ENCODE data around the gene CAMTA1. TPM values are rescaled to one million over a fixed set of nuclear protein-coding genes. Genes with fewer than 3 reads are reported as not detected.

The CAMTA1 gene
- total RNA-seq, 2 experiments from 2014 or later: 43.3 to 46.0 TPM

DNA sequence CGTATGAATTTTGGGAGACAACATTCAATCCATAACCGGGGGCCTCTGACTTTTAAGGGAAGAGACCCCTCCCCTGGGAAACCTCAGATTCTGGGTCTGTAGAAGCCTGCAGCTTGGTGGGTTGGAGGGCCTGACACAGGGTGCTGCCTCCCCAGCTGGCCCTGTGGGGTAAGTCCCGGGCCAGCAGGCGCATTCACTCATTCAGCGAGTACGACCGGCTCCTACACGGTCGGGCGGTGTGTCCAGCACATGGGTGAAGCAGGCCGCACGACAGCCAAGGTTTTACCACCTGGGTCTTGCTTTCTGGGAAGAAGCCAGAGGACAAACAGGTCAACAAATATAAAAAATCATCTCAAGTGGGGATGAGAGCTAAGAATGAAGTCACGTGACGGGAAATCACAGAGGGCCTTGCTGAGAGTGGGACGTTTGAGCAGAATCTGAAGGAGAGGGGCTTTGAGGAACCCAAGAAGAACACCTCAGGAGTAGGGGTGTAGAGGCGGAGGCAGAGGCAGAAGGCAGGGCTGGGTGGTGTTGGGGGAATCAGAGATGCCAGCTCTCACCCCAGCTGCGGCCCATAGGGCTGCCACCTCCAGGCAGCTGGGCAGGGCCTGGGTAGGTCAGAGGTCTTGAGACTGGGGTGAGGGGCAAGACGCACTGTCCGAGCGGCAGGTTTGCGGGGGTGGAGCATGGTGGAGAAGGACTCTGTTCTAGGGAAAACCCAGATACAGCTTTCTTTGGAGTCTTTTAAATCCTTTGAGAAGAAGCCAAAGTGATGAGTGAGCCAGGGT is 652.5 kb downstream of the CAMTA1 start:
- Mint-ChIP-seq H3K9me3 (ENCODE audit: insufficient read depth) (no peaks in the 10 kb centered on the region), H3K4me1 (ENCODE audit: low read depth) (no peaks in the 10 kb centered on the region)
- CTCF ChIA-PET: no interaction called here

GRCh38 chr1:7438396-7438785 is 653.1 kb downstream of the CAMTA1 start:
- Mint-ChIP-seq H3K9me3 (ENCODE audit: insufficient read depth) (no peaks in the 10 kb centered on the region), H3K4me1 (ENCODE audit: low read depth) (no peaks in the 10 kb centered on the region), H3K36me3 (ENCODE audit: low read depth) (no peaks in the 10 kb centered on the region), H3K4me3 (no peak overlapping the region), H3K27ac (no peak overlapping the region), H3K27me3 (ENCODE audit: low read depth) (no peaks in the 10 kb centered on the region)
- ATAC-seq (no peak), DNase-seq (no peak)
- CTCF ChIA-PET: no interaction called here
- POLR2A ChIA-PET: no interaction called here

More for the DNA sequence above, 652.5 kb downstream of the CAMTA1 start:
- Mint-ChIP-seq H3K27ac (no peak overlapping the region), H3K27me3 (ENCODE audit: low read depth) (no peaks in the 10 kb centered on the region), H3K36me3 (ENCODE audit: low read depth) (no peaks in the 10 kb centered on the region), H3K4me3 (no peak overlapping the region)
- POLR2A ChIA-PET: no interaction called here
- ATAC-seq (no peak), DNase-seq (no peak)

- Mint-ChIP-seq H3K27me3 (ENCODE audit: low read depth) (no peaks in the 10 kb centered on the region), H3K4me3 (no peak overlapping the region), H3K27ac (no peak overlapping the region), H3K9me3 (ENCODE audit: insufficient read depth) (no peaks in the 10 kb centered on the region), H3K36me3 (ENCODE audit: low read depth) (no peaks in the 10 kb centered on the region), H3K4me1 (ENCODE audit: low read depth) (no peaks in the 10 kb centered on the region)
- no peak for DNase-seq
- POLR2A ChIA-PET: no interaction called here
- no peak for ATAC-seq
- CTCF ChIA-PET: no interaction called here
Measured at GRCh38 chr1:7438921-7439655, 653.8 kb downstream of the CAMTA1 start.

- no peaks in the 10 kb centered on the region for H3K4me1 Mint-ChIP-seq (ENCODE audit: low read depth)
- DNase-seq: no peak
- no peaks in the 10 kb centered on the region for H3K36me3 Mint-ChIP-seq (ENCODE audit: low read depth)
- ChIA-PET POLR2A (no interaction called here), CTCF (interaction anchor here (1.0 kb wide), 1 partner anchor 239 kb away, joined by 3 read pairs; no protein-coding TSS in a partner anchor)
- H3K27ac Mint-ChIP-seq: no peak overlapping the region
- no peaks in the 10 kb centered on the region for H3K9me3 Mint-ChIP-seq (ENCODE audit: insufficient read depth)
- no peak overlapping the region for H3K4me3 Mint-ChIP-seq
- no peaks in the 10 kb centered on the region for H3K27me3 Mint-ChIP-seq (ENCODE audit: low read depth)
- ATAC-seq: no peak
Measured at GRCh38 chr1:7440154-7440553, 654.9 kb downstream of the CAMTA1 start.

GRCh38 chr1:7441143-7441841 is 656.0 kb downstream of the CAMTA1 start:
- no peak for ATAC-seq
- no peak overlapping the region for H3K4me3 Mint-ChIP-seq
- CTCF ChIA-PET: interaction anchor here (1.0 kb wide), 1 partner anchor 238 kb away, joined by 3 read pairs; no protein-coding TSS in a partner anchor

DNA sequence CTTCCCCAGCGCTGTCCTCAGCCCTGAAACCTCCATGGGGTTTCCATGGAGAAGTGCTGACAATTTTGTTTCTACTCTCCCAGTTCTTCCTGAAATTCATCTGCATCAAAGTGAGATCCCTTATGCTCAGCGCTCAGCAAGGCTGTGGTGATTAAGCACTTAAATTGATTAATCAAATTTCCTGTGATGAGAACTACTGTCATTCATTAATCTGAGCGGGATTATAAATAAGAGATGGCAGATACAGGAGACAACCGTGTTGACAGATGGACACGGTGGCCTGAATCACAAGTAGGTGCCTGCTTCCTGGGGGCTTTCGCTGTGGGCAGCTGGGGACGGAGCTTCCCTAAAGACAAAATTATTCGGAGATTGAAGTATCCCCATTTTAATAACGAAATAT is 656.8 kb downstream of the CAMTA1 start:
- no peaks in the 10 kb centered on the region for H3K27me3 Mint-ChIP-seq (ENCODE audit: low read depth)
- H3K9me3 Mint-ChIP-seq (ENCODE audit: insufficient read depth): no peaks in the 10 kb centered on the region
- CTCF ChIA-PET: no interaction called here
- no peak overlapping the region for H3K27ac Mint-ChIP-seq
- no peak for ATAC-seq
- no peak overlapping the region for H3K4me3 Mint-ChIP-seq
- H3K36me3 Mint-ChIP-seq (ENCODE audit: low read depth): no peaks in the 10 kb centered on the region
- DNase-seq: no peak
- no peaks in the 10 kb centered on the region for H3K4me1 Mint-ChIP-seq (ENCODE audit: low read depth)
- POLR2A ChIA-PET: no interaction called here

More at GRCh38 chr1:7441143-7441841, 656.0 kb downstream of the CAMTA1 start:
- Mint-ChIP-seq H3K27me3 (ENCODE audit: low read depth) (no peaks in the 10 kb centered on the region), H3K27ac (no peak overlapping the region), H3K4me1 (ENCODE audit: low read depth) (no peaks in the 10 kb centered on the region), H3K36me3 (ENCODE audit: low read depth) (no peaks in the 10 kb centered on the region), H3K9me3 (ENCODE audit: insufficient read depth) (no peaks in the 10 kb centered on the region)
- DNase-seq: no peak
- POLR2A ChIA-PET: no interaction called here

DNA sequence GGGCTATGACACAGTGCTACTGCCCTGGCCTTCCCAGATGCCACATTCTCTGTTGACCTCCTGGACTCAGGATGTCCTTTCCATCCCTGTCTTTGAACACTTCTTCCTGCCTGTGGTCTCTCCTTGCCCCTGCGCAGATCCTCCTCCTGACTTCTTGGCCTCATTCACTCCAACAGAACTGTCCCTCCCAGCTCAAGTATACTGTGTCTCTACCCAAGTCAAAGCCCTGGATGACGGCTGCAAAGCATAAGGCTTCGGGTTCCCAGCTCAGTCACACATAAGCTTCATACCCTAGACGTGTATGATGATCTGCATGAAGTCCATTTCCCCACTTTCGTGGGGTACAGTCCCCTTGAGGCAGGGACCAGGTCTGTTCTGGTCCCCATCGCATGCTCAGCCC is 657.7 kb downstream of the CAMTA1 start:
- Mint-ChIP-seq H3K27ac (no peak overlapping the region), H3K9me3 (ENCODE audit: insufficient read depth) (no peaks in the 10 kb centered on the region), H3K4me3 (no peak overlapping the region), H3K27me3 (ENCODE audit: low read depth) (no peaks in the 10 kb centered on the region), H3K36me3 (ENCODE audit: low read depth) (no peaks in the 10 kb centered on the region), H3K4me1 (ENCODE audit: low read depth) (no peaks in the 10 kb centered on the region)
- CTCF ChIA-PET: no interaction called here
- POLR2A ChIA-PET: no interaction called here
- ATAC-seq: no peak
- DNase-seq: no peak

DNA sequence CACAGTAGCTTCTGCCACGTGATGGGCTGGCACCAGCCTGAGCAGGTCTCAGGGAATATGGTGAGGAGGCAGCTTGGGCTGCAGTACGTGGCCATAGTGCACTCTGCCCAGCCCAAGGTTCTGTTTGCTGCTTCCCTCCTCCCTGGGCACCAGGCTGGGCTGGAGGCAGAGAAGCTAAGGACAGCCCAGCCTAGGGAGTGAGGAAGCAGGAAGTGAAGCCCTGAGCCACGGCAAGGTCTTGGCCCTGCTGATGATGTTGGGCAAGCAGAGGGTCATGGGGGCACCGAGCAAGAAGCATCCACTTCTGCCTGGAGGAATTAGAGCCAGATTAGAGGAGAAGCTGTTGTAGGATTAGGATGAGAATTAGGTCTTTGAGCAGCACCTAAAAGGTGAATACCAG is 659.1 kb downstream of the CAMTA1 start:
- no peak overlapping the region for H3K4me3 Mint-ChIP-seq
- DNase-seq (no peak), ATAC-seq (no peak)
- POLR2A ChIA-PET: no interaction called here
- H3K36me3 Mint-ChIP-seq (ENCODE audit: low read depth): no peaks in the 10 kb centered on the region
- CTCF ChIA-PET: no interaction called here
- no peaks in the 10 kb centered on the region for H3K9me3 Mint-ChIP-seq (ENCODE audit: insufficient read depth)
- H3K27me3 Mint-ChIP-seq (ENCODE audit: low read depth): no peaks in the 10 kb centered on the region
- no peak overlapping the region for H3K27ac Mint-ChIP-seq
- H3K4me1 Mint-ChIP-seq (ENCODE audit: low read depth): no peaks in the 10 kb centered on the region

- no peak for ATAC-seq
- Mint-ChIP-seq H3K4me1 (ENCODE audit: low read depth) (no peaks in the 10 kb centered on the region), H3K27ac (no peak overlapping the region), H3K9me3 (ENCODE audit: insufficient read depth) (no peaks in the 10 kb centered on the region), H3K4me3 (no peak overlapping the region), H3K27me3 (ENCODE audit: low read depth) (no peaks in the 10 kb centered on the region), H3K36me3 (ENCODE audit: low read depth) (no peaks in the 10 kb centered on the region)
- ChIA-PET POLR2A (no interaction called here), CTCF (no interaction called here)
- DNase-seq: no peak
Measured at GRCh38 chr1:7447093-7447492, 661.8 kb downstream of the CAMTA1 start.

DNA sequence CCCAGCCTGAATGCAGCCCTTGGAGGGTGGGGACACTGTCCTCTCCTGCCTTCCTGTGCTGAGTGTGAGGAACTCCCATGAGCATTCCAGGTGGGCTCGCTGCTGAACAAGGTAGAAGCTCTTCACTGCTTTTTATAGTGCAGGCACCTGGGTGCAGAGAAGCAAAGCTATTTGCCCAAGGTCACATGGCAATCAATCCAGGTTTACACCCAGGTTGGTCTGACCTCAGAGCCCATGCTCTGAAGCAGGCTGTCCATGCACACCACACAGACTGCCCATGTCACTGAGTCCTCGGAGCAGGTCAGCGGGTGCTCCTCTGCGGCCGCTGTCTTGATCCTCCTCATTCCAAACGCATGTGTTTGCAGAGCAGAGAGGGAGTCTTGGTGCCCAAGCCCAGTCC is 662.5 kb downstream of the CAMTA1 start:
- POLR2A ChIA-PET: no interaction called here
- no peak overlapping the region for H3K4me3 Mint-ChIP-seq

DNA sequence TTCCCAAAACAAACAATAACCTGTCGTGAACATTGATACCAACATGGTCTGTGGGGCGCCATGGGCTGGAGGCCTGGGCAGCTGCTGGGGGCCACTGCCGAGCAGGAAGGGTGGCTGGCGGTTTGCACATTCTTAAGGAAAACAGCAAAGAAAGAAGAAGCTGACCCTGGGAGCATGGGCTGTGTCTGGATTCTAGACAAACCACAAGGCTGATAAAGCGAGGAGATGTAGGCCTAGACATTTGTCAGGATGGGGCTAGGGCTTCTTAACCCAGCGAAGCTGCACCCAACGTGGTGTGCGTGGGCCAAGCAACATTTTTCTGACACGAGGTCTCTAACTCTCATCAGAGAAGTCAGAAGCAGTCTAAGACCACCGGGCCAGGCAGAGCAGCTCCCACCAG is 663.7 kb downstream of the CAMTA1 start:
- Mint-ChIP-seq H3K36me3 (ENCODE audit: low read depth) (no peaks in the 10 kb centered on the region), H3K4me1 (ENCODE audit: low read depth) (no peaks in the 10 kb centered on the region), H3K27ac (no peak overlapping the region), H3K9me3 (ENCODE audit: insufficient read depth) (no peaks in the 10 kb centered on the region), H3K4me3 (no peak overlapping the region), H3K27me3 (ENCODE audit: low read depth) (no peaks in the 10 kb centered on the region)
- POLR2A ChIA-PET: no interaction called here
- CTCF ChIA-PET: no interaction called here
- ATAC-seq: no peak
- no peak for DNase-seq

More for the DNA sequence above, 662.5 kb downstream of the CAMTA1 start:
- no peaks in the 10 kb centered on the region for H3K4me1 Mint-ChIP-seq (ENCODE audit: low read depth)
- H3K9me3 Mint-ChIP-seq (ENCODE audit: insufficient read depth): no peaks in the 10 kb centered on the region
- ATAC-seq (no peak), DNase-seq (no peak)
- H3K27me3 Mint-ChIP-seq (ENCODE audit: low read depth): no peaks in the 10 kb centered on the region
- CTCF ChIA-PET: no interaction called here
- no peak overlapping the region for H3K27ac Mint-ChIP-seq
- H3K36me3 Mint-ChIP-seq (ENCODE audit: low read depth): no peaks in the 10 kb centered on the region

DNA sequence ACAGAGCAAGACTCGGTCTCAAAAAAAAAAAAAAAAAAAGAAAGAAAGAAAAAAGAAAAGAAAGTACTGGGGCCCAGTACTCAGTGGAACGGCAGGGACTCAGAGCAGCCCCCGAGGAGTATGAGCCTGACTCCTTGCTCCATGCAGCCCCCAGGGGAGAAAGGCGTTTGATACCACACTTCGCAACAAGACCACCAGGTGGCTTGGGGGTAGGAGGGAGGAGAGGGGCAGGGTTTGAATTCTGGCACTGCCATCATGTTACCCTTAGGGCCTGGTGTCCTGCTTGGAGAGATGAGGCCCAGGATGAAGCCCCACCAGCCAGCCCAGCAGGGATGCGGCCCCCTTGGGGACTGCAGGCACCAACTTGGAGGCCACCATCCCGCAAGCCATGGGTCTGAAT is 664.5 kb downstream of the CAMTA1 start:
- no peak overlapping the region for H3K27ac Mint-ChIP-seq
- H3K36me3 Mint-ChIP-seq (ENCODE audit: low read depth): no peaks in the 10 kb centered on the region
- H3K27me3 Mint-ChIP-seq (ENCODE audit: low read depth): no peaks in the 10 kb centered on the region
- H3K9me3 Mint-ChIP-seq (ENCODE audit: insufficient read depth): no peaks in the 10 kb centered on the region
- CTCF ChIA-PET: no interaction called here
- no peaks in the 10 kb centered on the region for H3K4me1 Mint-ChIP-seq (ENCODE audit: low read depth)
- ATAC-seq (no peak), DNase-seq (no peak)
- no peak overlapping the region for H3K4me3 Mint-ChIP-seq
- POLR2A ChIA-PET: no interaction called here
